ENCODE data around the gene ADGRF3.
"Not testable (repeated sequence)": the region's sequence is repeated elsewhere in the genome, so short reads cannot be mapped to it uniquely, and the experiment has no call there.

The ADGRF3 gene

DNA sequence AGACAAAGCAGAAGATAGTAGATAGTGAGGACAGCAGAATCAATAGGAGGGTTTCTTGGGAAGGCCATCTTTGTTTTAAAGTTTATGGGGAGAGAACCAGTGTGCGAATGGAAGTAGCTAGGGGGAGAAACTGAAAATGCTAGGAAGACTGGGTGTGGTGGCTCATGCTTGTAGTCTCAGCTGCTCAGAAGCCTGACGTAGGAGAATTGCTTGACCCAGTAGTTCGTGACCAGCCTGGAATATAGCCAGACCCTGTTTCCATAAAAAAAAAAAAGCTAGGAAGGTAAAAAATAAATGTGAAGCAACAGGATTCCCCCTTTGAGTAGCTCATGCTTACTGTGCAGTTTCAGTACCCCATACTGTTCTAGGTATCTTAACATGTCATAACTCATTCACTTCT lies 36.0 kb upstream of the ADGRF3 start:
- no peak for DNase-seq (ENCODE audit: extremely low read depth, low read depth)
- TF ChIP-seq, protein P1, sequence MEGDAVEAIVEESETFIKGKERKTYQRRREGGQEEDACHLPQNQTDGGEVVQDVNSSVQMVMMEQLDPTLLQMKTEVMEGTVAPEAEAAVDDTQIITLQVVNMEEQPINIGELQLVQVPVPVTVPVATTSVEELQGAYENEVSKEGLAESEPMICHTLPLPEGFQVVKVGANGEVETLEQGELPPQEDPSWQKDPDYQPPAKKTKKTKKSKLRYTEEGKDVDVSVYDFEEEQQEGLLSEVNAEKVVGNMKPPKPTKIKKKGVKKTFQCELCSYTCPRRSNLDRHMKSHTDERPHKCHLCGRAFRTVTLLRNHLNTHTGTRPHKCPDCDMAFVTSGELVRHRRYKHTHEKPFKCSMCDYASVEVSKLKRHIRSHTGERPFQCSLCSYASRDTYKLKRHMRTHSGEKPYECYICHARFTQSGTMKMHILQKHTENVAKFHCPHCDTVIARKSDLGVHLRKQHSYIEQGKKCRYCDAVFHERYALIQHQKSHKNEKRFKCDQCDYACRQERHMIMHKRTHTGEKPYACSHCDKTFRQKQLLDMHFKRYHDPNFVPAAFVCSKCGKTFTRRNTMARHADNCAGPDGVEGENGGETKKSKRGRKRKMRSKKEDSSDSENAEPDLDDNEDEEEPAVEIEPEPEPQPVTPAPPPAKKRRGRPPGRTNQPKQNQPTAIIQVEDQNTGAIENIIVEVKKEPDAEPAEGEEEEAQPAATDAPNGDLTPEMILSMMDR (IDR thresholded peaks at IDR 0.05; ENCODE audit: low read depth, low read length) = no peak

GRCh38 chr2:26380281-26380680 lies 33.7 kb upstream of the ADGRF3 start:
- TF ChIP-seq, protein P1 (IDR thresholded peaks at IDR 0.05; ENCODE audit: low read depth, low read length) = no peak
- DNase-seq (ENCODE audit: extremely low read depth, low read depth) = no peak

DNA sequence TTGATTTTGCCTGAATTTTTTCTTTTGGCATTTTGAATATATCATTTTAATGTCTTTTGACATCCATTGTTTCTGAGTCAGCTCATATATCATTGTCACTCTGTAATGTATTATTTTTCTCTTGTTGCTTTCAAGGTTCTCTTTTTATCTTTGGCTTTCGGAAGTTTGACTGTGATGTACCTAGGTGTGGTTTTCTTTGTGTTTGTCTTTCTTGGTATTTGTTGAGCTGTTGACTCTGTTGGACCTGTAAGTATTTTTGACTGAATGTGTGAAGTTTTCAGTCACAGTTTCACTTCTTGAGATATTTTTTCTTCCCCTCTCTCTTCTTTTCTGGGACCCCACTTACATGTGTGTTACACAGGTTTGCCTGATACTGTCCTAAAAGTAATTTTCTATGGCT lies 30.2 kb upstream of the ADGRF3 start:
- TF ChIP-seq, protein P1 (IDR thresholded peaks at IDR 0.05; ENCODE audit: low read depth, low read length) = no peak
- DNase-seq (ENCODE audit: extremely low read depth, low read depth) = no peak

- DNase-seq (ENCODE audit: extremely low read depth, low read depth) = not testable (repeated sequence)
Observed at GRCh38 chr2:26370909-26371308, 24.3 kb upstream of the ADGRF3 start.

DNA sequence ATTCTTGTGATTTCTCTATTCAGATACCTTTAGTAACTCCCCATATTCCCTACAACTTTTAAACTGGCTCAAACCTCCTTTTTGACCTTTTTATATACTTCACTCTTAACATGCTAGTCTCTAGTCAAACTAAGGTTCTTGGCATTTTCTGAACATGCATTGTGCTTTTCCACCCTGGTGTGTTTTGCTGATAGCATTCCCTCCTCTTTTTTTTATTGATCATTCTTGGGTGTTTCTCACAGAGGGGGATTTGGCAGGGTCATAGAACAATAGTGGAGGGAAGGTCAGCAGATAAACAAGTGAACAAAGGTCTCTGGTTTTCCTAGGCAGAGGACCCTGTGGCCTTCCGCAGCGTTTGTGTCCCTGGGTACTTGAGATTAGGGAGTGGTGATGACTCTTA lies 23.1 kb upstream of the ADGRF3 start:
- DNase-seq (ENCODE audit: extremely low read depth, low read depth) = not testable (repeated sequence)

- TF ChIP-seq, protein P1 (IDR thresholded peaks at IDR 0.05; ENCODE audit: low read depth, low read length) = no peak
- no peak for DNase-seq (ENCODE audit: extremely low read depth, low read depth)
Observed at GRCh38 chr2:26366957-26367356, 20.4 kb upstream of the ADGRF3 start.

- TF ChIP-seq, protein P1 (IDR thresholded peaks at IDR 0.05; ENCODE audit: low read depth, low read length) = no peak
- no peak for DNase-seq (ENCODE audit: extremely low read depth, low read depth)
Observed at GRCh38 chr2:26364669-26365068, 18.1 kb upstream of the ADGRF3 start.

DNA sequence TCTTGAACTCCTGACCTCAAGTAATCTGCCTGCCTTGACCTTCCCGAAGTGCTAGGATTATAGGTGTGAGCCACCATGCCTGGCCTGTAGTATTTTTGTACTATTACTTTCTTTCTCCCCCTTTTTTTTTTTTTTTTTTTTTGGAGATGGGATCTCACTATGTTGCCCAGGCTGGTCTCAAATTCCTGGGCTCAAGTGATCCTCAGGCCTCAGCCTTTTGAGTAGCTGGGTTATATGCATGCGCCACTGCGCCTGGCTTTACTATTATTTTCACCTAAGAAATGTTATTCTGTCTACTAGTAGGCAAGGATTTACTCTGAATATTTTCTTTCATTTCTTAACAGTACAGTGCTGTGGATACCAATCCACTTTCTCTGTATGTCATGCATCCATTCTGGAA lies 17.4 kb upstream of the ADGRF3 start:
- TF ChIP-seq, protein P1 (IDR thresholded peaks at IDR 0.05; ENCODE audit: low read depth, low read length) = no peak
- no peak for DNase-seq (ENCODE audit: extremely low read depth, low read depth)

GRCh38 chr2:26363323-26363722 lies 16.7 kb upstream of the ADGRF3 start:
- TF ChIP-seq, protein P1 (IDR thresholded peaks at IDR 0.05; ENCODE audit: low read depth, low read length) = no peak
- no peak for DNase-seq (ENCODE audit: extremely low read depth, low read depth)

All from AG09319 (cell line).